H1 (cell line): ENCODE results near the gene CHFR. TPM values are rescaled to one million over a fixed set of nuclear protein-coding genes. Genes with fewer than 3 reads are reported as not detected.
"Not testable (repeated sequence)": the region's sequence is repeated elsewhere in the genome, so short reads cannot be mapped to it uniquely, and the experiment has no call there.

Experiments
- CTCF ChIA-PET: fragments of 300-600 bp; sonication (Branson Sonifier 250); formaldehyde crosslinking; loops from one replicate; lab custom pipeline; 2021; ENCODE audit not compliant: partially characterized antibody; lab: Charles Lee
- POLR2A ChIA-PET: fragments of 300-600 bp; sonication (Branson Sonifier 250); formaldehyde crosslinking; loops from one replicate; lab custom pipeline; 2021; ENCODE audit warnings: inconsistent platforms; ENCODE audit not compliant: partially characterized antibody; lab: Charles Lee
- DNase-seq, 2 experiments: peaks; one replicate each; pipeline versions ENCODE4 v3.0.0 to v3.0.0-alpha.2; 2010 to 2022; ENCODE audit warnings: low spot score in 2 of 2, low read depth in 1 of 2, mixed read lengths in 1 of 2
- FAIRE-seq: peaks from 2 replicates; lab custom pipeline; 2011; peaks lifted over from hg19 to GRCh38; lab: Jason Lieb, UNC
- H2AFZ ChIP-seq: 2 replicates; pipeline ENCODE4 v1.8.1; 2012; ENCODE audit warnings: low read length, inconsistent platforms
- H2AK5ac ChIP-seq: 2 replicates; pipeline ENCODE4 v1.6.1; 2013; ENCODE audit warnings: low read depth, low read length
- H2BK120ac ChIP-seq: replicated peaks from 2 replicates; pipeline ENCODE3; 2013; ENCODE audit warnings: low read depth, low read length, inconsistent platforms
- H2BK12ac ChIP-seq: 2 replicates; pipeline ENCODE4 v1.6.1; 2013; ENCODE audit warnings: low read depth, low read length
- H2BK15ac ChIP-seq: 2 replicates; pipeline ENCODE4 v1.6.1; 2013; ENCODE audit warnings: low read length
- H2BK20ac ChIP-seq: 2 replicates; pipeline ENCODE4 v1.6.1; 2013; ENCODE audit warnings: low read length
- H2BK5ac ChIP-seq: 2 replicates; pipeline ENCODE4 v1.6.1; 2013; ENCODE audit warnings: low read depth, low read length
- H3K14ac ChIP-seq: 2 replicates; pipeline ENCODE4 v1.6.1; 2013; ENCODE audit warnings: inconsistent platforms; ENCODE audit not compliant: insufficient read length
- H3K18ac ChIP-seq: 2 replicates; pipeline ENCODE4 v1.6.1; 2013; ENCODE audit warnings: low read length; ENCODE audit errors: extremely low read depth
- H3K23ac ChIP-seq: 2 replicates; pipeline ENCODE4 v1.6.1; 2013; ENCODE audit warnings: inconsistent platforms; ENCODE audit not compliant: insufficient read length
- H3K23me2 ChIP-seq: 2 replicates; pipeline ENCODE4 v1.6.1; 2013; ENCODE audit warnings: low read depth, low read length
- H3K27ac ChIP-seq: 2 replicates; pipeline ENCODE4 v1.6.1; 2011; ENCODE audit warnings: low read depth, low read length, inconsistent platforms
- H3K27me3 ChIP-seq, 4 experiments: replicated peaks in 1 of 4; 1 replicate in 1 of 4; 2 replicates in 3 of 4; pipeline versions ENCODE4 v1.6.1 to v1.8.1; 2011 to 2013; ENCODE audit warnings: low read length in 3 of 4, mild to moderate bottlenecking in 3 of 4, inconsistent platforms in 2 of 4, mixed read lengths in 2 of 4, moderate library complexity in 1 of 4; ENCODE audit not compliant: control insufficient read depth in 3 of 4, insufficient read depth in 3 of 4; ENCODE audit errors: extremely low read depth in 1 of 4
- H3K36me3 ChIP-seq, 4 experiments: 2 replicates each; pipeline versions ENCODE4 v1.6.1 to v1.8.1; 2011 to 2013; ENCODE audit warnings: mild to moderate bottlenecking in 4 of 4, low read length in 3 of 4, moderate library complexity in 2 of 4, control low read depth in 1 of 4, inconsistent platforms in 1 of 4; ENCODE audit not compliant: insufficient read depth in 4 of 4, control insufficient read depth in 2 of 4
- H3K4ac ChIP-seq: replicated peaks from 2 replicates; pipeline ENCODE3; 2013; ENCODE audit warnings: low read length, low read depth, mixed read lengths, inconsistent platforms; ENCODE audit not compliant: insufficient read length
- H3K4me1 ChIP-seq, 4 experiments: replicated peaks in 1 of 4; 1 replicate in 1 of 4; 2 replicates in 3 of 4; pipeline versions ENCODE4 v1.6.1 to v1.8.1; 2011 to 2013; ENCODE audit warnings: low read length in 3 of 4, inconsistent platforms in 2 of 4, mixed read lengths in 1 of 4; ENCODE audit not compliant: insufficient read depth in 4 of 4, control insufficient read depth in 3 of 4
- H3K4me2 ChIP-seq, 2 experiments: 2 replicates each; pipeline versions ENCODE4 v1.6.1 to v1.8.1; 2011 to 2013; ENCODE audit warnings: low read depth in 2 of 2, low read length in 2 of 2, control low read depth in 1 of 2, inconsistent platforms in 1 of 2, mild to moderate bottlenecking in 1 of 2; ENCODE audit not compliant: insufficient read depth in 1 of 2
- H3K4me3 ChIP-seq, 4 experiments: fragments of 200-600, 300-600 bp in 1 of 4; sonication (generic), shearing (Covaris generic), sonication (Bioruptor Twin) in 1 of 4; 2 replicates each; pipeline versions ENCODE4 v1.5.1 to v1.8.1; 2011 to 2016; ENCODE audit warnings: low read length in 4 of 4, low read depth in 3 of 4, control low read depth in 2 of 4, inconsistent platforms in 2 of 4, mild to moderate bottlenecking in 2 of 4, mixed read lengths in 1 of 4, moderate library complexity in 1 of 4; ENCODE audit not compliant: insufficient read depth in 2 of 4; ENCODE audit errors: extremely low read depth in 1 of 4
- H3K56ac ChIP-seq: replicated peaks from 2 replicates; pipeline ENCODE3; 2013; ENCODE audit warnings: low read depth, mild to moderate bottlenecking, mixed read lengths, low read length, inconsistent platforms; ENCODE audit not compliant: insufficient read length
- H3K79me1 ChIP-seq: 2 replicates; pipeline ENCODE4 v1.6.1; 2013; ENCODE audit warnings: low read depth, low read length, control low read depth
- H3K79me2 ChIP-seq, 2 experiments: 2 replicates each; pipeline versions ENCODE4 v1.6.1 to v1.8.1; 2012 to 2013; ENCODE audit warnings: low read length in 2 of 2, mild to moderate bottlenecking in 2 of 2, inconsistent platforms in 1 of 2; ENCODE audit not compliant: insufficient read depth in 2 of 2, control insufficient read depth in 1 of 2
- H3K9ac ChIP-seq, 4 experiments: replicated peaks in 1 of 4; 1 replicate in 1 of 4; 2 replicates in 3 of 4; pipeline versions ENCODE4 v1.6.1 to v1.8.1; 2011 to 2013; ENCODE audit warnings: low read depth in 3 of 4, low read length in 3 of 4, control low read depth in 2 of 4, mild to moderate bottlenecking in 2 of 4, moderate library complexity in 2 of 4, inconsistent platforms in 1 of 4; ENCODE audit errors: extremely low read depth in 1 of 4
- H3K9me3 ChIP-seq, 2 experiments: 2 replicates each; pipeline versions ENCODE4 v1.6.1 to v1.8.1; 2012 to 2013; ENCODE audit warnings: mild to moderate bottlenecking in 2 of 2, moderate library complexity in 2 of 2, control low read depth in 1 of 2, inconsistent platforms in 1 of 2, low read depth in 1 of 2, low read length in 1 of 2, mixed read lengths in 1 of 2; ENCODE audit not compliant: insufficient read depth in 2 of 2
- H4K20me1 ChIP-seq, 2 experiments: replicated peaks in 1 of 2; 2 replicates each; pipeline versions ENCODE3 to v1.8.1; 2011 to 2013; ENCODE audit warnings: inconsistent platforms in 2 of 2, low read length in 2 of 2, mild to moderate bottlenecking in 1 of 2; ENCODE audit not compliant: insufficient read depth in 2 of 2, control insufficient read depth in 1 of 2
- H4K5ac ChIP-seq: 2 replicates; pipeline ENCODE4 v1.6.1; 2013; ENCODE audit warnings: low read length, low read depth, mixed read lengths, inconsistent platforms; ENCODE audit not compliant: insufficient read length
- H4K8ac ChIP-seq: 2 replicates; pipeline ENCODE4 v1.8.0; 2013; ENCODE audit warnings: mild to moderate bottlenecking, moderate library complexity, low read length, inconsistent platforms; ENCODE audit not compliant: insufficient read depth; ENCODE audit errors: extremely low read depth
- H4K91ac ChIP-seq: replicated peaks from 2 replicates; pipeline ENCODE3; 2013; ENCODE audit warnings: low read length, mixed read lengths, inconsistent platforms; ENCODE audit not compliant: insufficient read length
- BRCA1 ChIP-seq: IDR thresholded peaks from 2 replicates; pipeline ENCODE4 v1.6.1; 2012; ENCODE audit warnings: low read depth, low read length, improper control_type of control experiment
- CEBPB ChIP-seq: IDR thresholded peaks from 2 replicates; pipeline ENCODE4 v1.6.1; 2012; ENCODE audit warnings: low read depth, low read length
- EGR1 ChIP-seq: IDR thresholded peaks from 2 replicates; pipeline ENCODE4 v1.6.1; 2011; ENCODE audit warnings: low read depth, low read length, borderline replicate concordance
- EP300 ChIP-seq, 2 experiments: IDR thresholded peaks; 1 replicate in 1 of 2; 2 replicates in 1 of 2; pipeline ENCODE4 v1.6.1; 2011 to 2012; ENCODE audit warnings: low read depth in 2 of 2, low read length in 2 of 2, mild to moderate bottlenecking in 2 of 2, borderline replicate concordance in 1 of 2, inconsistent platforms in 1 of 2, moderate library complexity in 1 of 2
- SIN3A ChIP-seq, 2 experiments: IDR thresholded peaks in 1 of 2; conservative IDR thresholded peaks in 1 of 2; 2 replicates each; pipeline ENCODE4 v1.6.1; 2011 to 2012; ENCODE audit warnings: low read length in 2 of 2, improper control_type of control experiment in 1 of 2, low read depth in 1 of 2, mild to moderate bottlenecking in 1 of 2
- TAF7 ChIP-seq: optimal IDR thresholded peaks from 2 replicates; pipeline ENCODE3; 2011; ENCODE audit warnings: low read depth, mild to moderate bottlenecking, inconsistent platforms, low read length, moderate library complexity, borderline replicate concordance
- WGBS, 2 experiments: shearing (Covaris generic) in 1 of 2; methylation state at CpG; one replicate each; pipeline versions ENCODE4 v1.1.6 to v1.1.7; 2013 to 2015; ENCODE audit warnings: low lambda C conversion rate in 2 of 2, mixed read lengths in 2 of 2, inconsistent platforms in 1 of 2, low coverage in 1 of 2, missing lambda C conversion rate in 1 of 2; ENCODE audit not compliant: insufficient replicate concordance in 2 of 2, insufficient coverage in 1 of 2, insufficient read length in 1 of 2; ENCODE audit errors: extremely low coverage in 1 of 2, missing lambda C conversion rate in 1 of 2; 5-methylcytosine and 5-hydroxymethylcytosine counted together
- polyA plus RNA-seq, 7 experiments: library from polyadenylated mRNA; depleted of rRNA in 3 of 7; stranded (reverse) in 5 of 7; unstranded in 2 of 7; fragments of >200 nt in 5 of 7; fragments of 200-250 nt in 2 of 7; gene quantifications; 1 replicate in 5 of 7; 2 replicates in 1 of 7; 4 replicates in 1 of 7; pipeline versions ENCODE4 v1.2.1 to v1.2.3, GENCODE V29; 2011 to 2013; ENCODE audit warnings: missing spikeins in 2 of 7, mixed read lengths in 2 of 7
- total RNA-seq: library from RNA; stranded (reverse); fragmentation: NEBNext Ultra II Directional; extraction: Animal tissue kit (Norgen Biotek cat#: 25700); gene quantifications from 2 replicates; pipeline ENCODE4 v1.2.1, GENCODE V29; 2021

Gene CHFR
- total and polyA plus RNA-seq, 2 of the 8 experiments (the other 6 are each of a cell fraction or from before 2014, with no cell fraction given), result 31.4 to 44.6 TPM

GRCh38 chr12:132887513-132888351 lies at the start of gene CHFR (continued):
- no peak for TF ChIP-seq EP300 (IDR thresholded peaks at IDR 0.05; ENCODE audit: borderline replicate concordance in 1 of 2, low read depth in 2 of 2, low read length in 2 of 2)
- TF ChIP-seq EGR1, result no peak
- TF ChIP-seq SIN3A (conservative IDR thresholded peaks at IDR 0.05 in 1 of 2, IDR thresholded peaks at IDR 0.05 in 1 of 2; ENCODE audit: low read depth in 1 of 2, low read length in 2 of 2), result peak; percentile 91 to 96
- TF ChIP-seq CEBPB, result no peak
- no peak for TF ChIP-seq TAF7
- peak; percentile 67 for TF ChIP-seq BRCA1

GRCh38 chr12:132936921-132937320 lies 49.5 kb upstream of the CHFR start:
- DNase-seq, H2BK20ac ChIP-seq, H3K27me3 ChIP-seq, H2BK15ac ChIP-seq, H2BK12ac ChIP-seq, H4K91ac ChIP-seq, H3K4me1 ChIP-seq, POLR2A ChIA-PET, H2AK5ac ChIP-seq, H3K79me2 ChIP-seq, FAIRE-seq, H4K20me1 ChIP-seq, H4K8ac ChIP-seq, H4K5ac ChIP-seq, H3K9ac ChIP-seq, H3K4ac ChIP-seq, H3K18ac ChIP-seq, H3K79me1 ChIP-seq, H3K4me3 ChIP-seq, H2BK5ac ChIP-seq, H2AFZ ChIP-seq, H3K14ac ChIP-seq, H3K27ac ChIP-seq, H3K4me2 ChIP-seq, H3K23ac ChIP-seq, H3K56ac ChIP-seq, H2BK120ac ChIP-seq, CTCF ChIA-PET, H3K23me2 ChIP-seq: not testable (repeated sequence)
- peaks cover 0 to 19% (median 9%) of the 10 kb centered on the region in 4 experiments; a peak in 6 of 8 replicates for H3K36me3 ChIP-seq
- H3K9me3 ChIP-seq, result peaks cover 42 to 61% of the 10 kb centered on the region in 2 experiments
- 89% methylated on average over 8 of the region's 8 CpGs; no CpG with 5 or more reads in 1 of the 2 experiments for WGBS, 2 experiments
